ENCODE data around the gene DNMT3A.

The DNMT3A gene

GRCh38 chr2:25197336-25198208, 144.2 kb downstream of the DNMT3A start:
- FAIRE-seq, result no peak

- no peak for FAIRE-seq
Observed at GRCh38 chr2:25194576-25195122, 147.1 kb downstream of the DNMT3A start.

- no peak for FAIRE-seq
Observed at GRCh38 chr2:25190536-25190935, 151.2 kb downstream of the DNMT3A start.

GRCh38 chr2:25188405-25188804, 153.3 kb downstream of the DNMT3A start:
- no peak for FAIRE-seq

- no peak for FAIRE-seq
Observed at GRCh38 chr2:25187729-25188350, 153.9 kb downstream of the DNMT3A start.

GRCh38 chr2:25184254-25184653, 157.5 kb downstream of the DNMT3A start:
- no peak for FAIRE-seq

- no peak for FAIRE-seq
Observed at GRCh38 chr2:25178976-25179375, 162.7 kb downstream of the DNMT3A start.
